NT2/D1 (cell line): ENCODE results near the gene MEOX2.

Experiments used
- SUZ12 ChIP-seq: IDR thresholded peaks from 2 replicates; pipeline ENCODE4 v1.6.1; 2011; ENCODE audit not compliant: insufficient read length, insufficient read depth; ENCODE audit errors: extremely low read depth
- YY1 ChIP-seq: IDR thresholded peaks from 2 replicates; pipeline ENCODE4 v1.6.1; 2011; ENCODE audit not compliant: insufficient read length, insufficient read depth
- ZNF274 ChIP-seq: IDR thresholded peaks from 2 replicates; pipeline ENCODE4 v1.6.1; 2011; ENCODE audit warnings: mild to moderate bottlenecking, low read depth, low read length

DNA sequence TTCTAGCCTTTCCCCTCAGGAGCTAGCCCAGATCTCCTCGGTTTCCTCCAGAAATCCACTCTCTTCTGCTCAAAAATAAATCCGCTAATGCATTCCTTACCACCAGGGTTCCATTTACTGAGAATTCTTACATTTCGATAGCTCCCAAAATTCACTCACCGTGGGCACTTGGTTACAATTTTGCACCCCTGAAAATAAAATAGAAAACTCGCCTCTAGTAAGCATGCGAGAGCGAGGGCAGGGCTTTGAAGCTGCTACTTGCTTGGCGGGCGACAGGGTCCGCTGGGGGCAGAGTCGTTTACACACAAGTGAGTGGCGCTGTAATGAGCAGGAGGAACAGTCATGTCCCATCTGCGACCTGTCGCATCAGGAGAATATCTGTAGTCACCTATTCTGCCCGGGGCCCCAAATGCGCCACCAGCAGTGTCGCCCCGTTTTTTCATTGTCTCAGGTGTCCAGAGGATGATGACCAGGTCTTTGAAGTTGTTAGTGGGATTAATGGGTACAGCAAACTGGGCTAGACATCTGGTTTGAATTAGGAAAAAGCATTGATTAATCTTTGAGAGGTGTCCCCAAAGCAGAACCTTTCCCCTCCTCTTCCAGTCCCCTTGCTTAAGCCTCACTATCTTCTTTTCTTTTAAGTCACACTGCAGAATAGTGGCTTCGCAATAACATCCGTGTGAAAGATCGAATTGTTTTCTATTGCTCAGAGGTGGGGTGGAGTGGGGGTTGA, 1.2 kb upstream of the MEOX2 start:
- TF ChIP-seq ZNF274 (no peak), YY1 (no peak), SUZ12 (no peak)
